Measurements from ENCODE around the gene MAG.
"Not testable (repeated sequence)": the region's sequence is repeated elsewhere in the genome, so short reads cannot be mapped to it uniquely, and the experiment has no call there.

The MAG gene

DNA sequence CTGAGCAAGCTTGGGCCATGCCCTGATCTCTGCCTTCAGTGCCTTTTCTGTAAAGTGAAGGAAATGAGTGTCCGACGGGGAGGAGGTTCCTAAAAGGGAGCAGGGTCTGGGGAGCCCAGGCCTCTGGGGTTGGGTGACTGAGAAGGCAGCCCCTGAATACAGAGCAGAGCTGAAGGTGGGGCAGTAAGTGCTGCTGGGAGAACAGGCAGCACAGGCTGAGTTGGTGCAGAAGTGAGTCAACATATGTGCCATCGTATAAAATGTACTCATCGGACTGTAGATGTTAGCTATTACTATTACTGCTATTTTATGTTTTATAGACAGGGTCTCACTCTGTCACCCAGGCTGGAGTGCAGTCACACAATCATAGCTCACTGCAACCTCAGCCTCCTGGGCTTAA is 10.7 kb upstream of the MAG start:
- no peak for DNase-seq (ENCODE audit: low spot score)

DNA sequence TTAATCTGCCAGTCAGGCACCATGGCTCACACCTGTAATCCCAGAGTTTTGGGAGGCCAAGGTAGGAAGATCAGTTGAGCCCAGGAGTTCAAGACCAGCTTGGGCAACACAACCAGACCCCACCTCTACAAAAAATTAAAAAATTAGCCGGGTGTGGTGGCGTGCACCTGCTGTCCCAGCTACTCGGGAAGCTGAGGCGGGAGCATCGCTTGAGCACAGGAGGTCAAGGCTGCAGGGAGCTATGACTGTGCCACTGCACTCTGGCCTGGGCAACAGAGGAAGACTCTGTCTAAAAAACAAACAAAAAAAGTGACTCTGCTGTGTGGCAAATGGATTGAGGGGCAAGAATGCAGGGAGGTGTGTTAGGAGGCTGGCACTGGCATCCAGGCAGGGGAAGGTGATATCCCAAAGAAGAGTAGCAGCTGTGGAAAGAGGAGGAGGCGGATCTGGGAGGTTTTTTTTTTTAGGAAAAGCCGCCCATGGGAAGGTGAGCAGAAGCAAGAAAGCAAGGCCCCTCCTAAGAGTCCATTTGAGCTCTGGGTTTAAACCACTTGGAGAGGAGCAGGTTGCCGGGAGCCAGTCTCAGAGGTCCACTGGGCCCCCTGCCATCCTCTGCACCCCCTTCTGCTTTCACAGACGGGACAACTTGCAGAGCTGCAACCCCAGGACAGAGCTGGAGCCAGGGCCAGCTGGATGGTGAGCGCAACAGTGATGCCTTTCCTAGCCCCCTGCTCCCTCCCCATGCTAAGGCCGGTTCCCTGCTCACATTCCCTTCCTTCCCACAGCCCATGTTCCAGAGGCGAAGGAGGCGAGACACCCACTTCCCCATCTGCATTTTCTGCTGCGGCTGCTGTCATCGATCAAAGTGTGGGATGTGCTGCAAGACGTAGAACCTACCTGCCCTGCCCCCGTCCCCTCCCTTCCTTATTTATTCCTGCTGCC is 7.5 kb upstream of the MAG start:
- DNase-seq (ENCODE audit: low spot score), result no peak

DNA sequence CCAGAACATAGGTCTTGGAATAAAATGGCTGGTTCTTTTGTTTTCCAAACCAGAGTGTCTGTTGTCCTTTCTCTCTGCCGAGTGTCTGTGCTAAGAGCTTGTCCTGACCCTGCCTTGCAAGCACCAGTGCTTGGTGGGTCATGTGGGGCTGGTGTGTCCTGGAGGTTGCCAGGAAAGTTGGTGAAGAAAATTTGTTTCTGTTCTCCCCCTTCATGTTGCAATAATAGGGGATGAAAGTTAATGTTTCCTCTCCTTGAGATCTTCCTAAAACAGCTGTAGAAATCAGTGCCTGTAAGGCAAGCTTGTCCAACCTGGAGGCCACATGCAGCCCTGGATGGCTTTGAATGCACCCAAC is 6.9 kb upstream of the MAG start:
- DNase-seq (ENCODE audit: low spot score), result no peak

DNA sequence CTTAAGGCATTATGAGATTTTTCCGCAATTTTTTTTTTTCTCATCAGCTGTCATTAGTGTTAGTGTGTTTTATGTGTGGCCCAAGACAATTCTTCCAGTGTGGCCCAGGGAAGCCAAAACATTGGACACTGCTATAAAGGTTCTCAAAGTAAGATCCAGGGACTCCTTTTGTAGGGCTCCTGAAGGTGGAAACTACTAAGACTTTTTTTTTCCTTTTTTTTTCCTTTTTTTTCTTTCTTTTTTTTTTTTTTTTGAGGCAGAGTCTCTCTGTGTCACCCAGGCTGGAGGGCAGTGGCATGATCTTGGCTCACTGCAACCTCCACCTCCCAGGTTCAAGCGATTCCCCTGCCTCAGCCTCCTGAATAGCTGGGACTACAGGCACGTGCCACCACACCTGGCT is 6.5 kb upstream of the MAG start:
- DNase-seq (ENCODE audit: low spot score), result not testable (repeated sequence)

DNA sequence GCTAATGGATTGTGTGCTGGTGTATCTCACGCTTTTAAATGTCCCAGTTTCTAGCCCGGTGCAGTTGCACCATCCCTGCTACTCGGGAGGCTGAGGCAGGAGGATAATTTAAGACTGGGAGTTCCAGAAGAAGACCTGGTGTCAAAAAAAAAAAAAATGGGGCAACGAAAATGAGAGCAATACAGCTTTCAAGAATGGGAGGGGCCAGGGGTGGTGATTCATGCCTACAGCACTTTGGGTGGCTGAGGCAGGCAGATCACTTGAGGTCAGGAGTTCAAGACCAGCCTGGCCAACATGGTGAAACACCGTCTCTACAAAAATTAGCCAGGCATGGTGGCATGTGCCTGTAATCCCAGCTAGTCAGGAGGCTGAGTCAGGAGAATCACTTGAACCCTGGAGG is 5.9 kb upstream of the MAG start:
- not testable (repeated sequence) for DNase-seq (ENCODE audit: low spot score)

DNA sequence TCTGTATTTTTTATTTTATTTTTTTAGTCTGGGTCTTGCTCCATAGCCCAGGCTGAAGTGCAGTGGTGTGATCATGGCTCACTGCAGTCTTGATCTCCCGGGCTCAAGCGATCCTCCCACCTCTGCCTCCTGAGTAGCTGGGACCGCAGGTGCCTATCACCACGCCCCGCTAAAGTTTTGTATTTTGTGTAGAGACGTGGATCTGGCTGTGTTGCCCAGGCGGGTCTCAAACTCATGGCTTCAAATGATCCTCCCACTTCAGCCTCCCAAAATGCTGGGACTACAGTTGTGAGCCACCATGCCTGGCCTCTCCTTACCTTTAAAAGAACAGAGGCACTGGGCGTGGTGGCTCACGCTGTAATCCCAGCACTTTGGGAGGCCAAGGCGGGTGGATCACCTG is 4.2 kb upstream of the MAG start:
- no peak for DNase-seq (ENCODE audit: low spot score)

DNA sequence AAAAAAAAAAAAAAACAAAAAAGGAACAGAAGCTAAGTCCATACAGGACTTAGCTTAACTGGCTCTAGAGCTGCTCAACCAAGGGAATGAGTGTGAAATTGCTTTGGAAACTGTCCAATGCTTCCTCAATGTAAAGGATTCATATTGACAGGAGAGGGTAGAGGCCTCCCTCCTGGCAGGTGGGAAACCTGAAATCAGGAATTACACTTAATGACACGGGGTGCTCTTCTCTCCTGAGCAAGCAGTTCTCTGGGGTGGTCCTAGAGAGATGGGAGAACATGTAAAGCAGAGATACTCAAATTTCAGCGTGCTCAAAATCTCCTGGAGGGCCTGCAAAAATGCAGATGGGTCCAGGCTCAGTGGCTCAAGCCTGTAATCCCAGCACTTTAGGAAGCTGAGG is 3.6 kb upstream of the MAG start:
- DNase-seq (ENCODE audit: low spot score), result no peak

DNA sequence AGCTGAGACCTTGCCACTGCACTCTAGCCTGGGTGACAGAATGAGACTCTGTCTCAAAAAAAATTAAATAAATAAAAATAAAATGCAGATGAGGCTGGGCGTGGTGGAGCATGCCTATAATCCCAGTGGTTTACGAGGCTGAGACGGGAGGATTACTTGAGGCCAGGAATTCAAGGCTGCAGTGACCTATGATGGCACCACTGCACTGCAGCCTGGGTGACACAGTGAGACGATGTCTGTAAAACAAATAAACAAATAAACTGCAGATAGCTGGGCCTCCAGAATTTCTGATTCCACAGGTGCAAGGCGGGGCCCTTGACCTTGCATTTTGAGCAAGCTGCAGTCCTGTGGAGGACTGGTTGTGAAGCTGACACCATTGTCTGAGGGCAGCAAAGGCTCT is 3.1 kb upstream of the MAG start:
- no peak for DNase-seq (ENCODE audit: low spot score)

DNA sequence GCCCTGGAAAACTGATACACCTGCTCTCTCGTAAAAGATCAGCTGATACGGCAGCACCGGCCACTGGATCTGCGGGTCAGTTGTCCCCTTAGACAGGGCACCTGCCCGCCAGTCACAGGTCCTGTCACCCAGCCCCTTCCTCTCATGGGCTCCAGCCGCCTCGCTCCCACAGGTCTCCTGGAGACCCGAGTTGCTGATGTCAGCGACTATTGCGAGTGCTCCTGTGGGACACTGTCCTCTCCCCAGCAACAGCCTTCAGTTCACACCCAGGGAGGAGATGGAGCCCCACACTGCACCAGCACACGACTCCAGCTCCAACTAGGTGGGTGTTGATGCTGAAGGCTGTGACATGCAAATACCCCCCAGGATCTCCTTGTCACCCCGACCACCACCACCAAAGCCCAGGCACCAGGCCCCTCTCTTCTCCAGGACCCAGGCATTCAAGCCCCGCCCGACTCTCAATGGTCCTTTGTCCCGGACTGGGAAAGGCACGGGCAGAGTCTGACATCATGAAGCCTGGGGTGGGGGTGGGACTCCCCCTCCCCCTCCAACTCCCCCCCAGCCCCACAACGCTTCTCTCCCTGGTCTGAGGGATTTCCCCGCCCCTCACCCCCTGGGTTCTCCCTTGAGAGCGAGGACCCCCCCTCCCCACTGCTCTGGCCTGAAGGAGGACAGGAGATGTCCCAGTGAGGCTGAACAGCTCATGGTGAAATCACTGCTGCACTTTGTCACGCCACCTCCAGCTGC is 1.4 kb upstream of the MAG start:
- DNase-seq (ENCODE audit: low spot score), result no peak

DNA sequence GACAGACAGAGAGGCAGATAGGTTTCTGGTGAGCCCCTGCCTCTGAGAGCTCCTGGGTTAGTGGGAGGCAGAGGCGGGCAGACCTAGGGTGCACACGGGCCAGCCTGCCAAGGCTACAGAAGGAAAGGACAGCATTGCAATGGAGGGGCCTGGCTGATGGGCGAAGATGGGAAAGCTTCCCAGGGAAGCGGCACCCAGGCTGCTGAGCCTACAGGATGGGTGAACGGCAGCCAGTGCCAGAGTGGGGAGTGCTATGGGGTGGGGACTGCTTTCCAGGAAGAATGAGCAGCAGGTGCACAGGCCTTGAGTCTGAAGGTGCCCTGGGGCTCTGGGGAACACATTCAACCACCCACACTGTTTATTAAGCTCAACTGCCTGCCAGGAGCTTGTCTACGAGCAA is 702 bp upstream of the MAG start:
- no peak for DNase-seq (ENCODE audit: low spot score)

DNA sequence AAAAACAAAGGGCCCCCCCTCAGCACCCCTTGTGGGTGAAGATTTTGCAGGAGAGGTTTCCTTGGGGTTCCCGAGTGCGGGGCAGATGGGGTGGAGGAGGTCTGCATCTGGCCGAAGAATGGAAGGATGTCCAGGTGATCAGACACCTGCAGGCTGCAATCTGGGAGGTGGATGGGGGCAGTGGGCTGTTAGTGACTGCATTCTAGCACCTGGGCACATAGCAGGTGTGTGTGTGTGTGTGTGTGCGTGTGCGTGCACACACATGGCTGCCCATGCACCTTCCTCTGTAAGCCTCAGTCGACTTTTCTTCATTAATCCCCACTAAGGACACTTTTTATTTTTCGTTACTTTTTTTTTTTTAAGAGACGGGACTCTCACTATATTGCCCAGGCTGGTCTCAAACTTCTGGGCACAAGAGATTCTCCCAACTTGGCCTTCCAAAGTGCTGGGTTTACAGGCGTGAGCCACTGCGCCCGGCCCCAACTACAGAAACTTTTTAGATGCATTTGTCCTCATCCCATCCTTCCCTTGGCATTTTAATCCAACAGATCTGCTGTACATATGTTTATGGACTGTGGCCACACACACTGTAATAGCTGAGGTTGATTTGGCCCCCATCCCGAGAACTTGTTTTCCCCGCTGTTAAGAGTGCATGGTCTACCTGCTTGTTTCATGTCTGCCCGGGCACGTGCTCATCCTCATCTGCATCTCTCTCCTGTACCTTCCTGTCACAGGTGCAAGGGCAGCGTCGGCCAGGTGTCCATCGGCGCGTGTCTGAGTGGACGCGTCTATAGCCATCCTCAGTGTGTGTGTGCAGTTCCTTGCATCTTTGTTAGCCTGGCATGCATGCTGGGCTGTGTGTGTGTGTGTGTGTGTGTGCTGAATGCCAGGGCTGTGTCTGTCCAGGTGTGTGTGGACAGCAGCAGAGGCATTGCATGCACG is 731 bp downstream of the MAG start:
- no peak for DNase-seq (ENCODE audit: low spot score)

DNA sequence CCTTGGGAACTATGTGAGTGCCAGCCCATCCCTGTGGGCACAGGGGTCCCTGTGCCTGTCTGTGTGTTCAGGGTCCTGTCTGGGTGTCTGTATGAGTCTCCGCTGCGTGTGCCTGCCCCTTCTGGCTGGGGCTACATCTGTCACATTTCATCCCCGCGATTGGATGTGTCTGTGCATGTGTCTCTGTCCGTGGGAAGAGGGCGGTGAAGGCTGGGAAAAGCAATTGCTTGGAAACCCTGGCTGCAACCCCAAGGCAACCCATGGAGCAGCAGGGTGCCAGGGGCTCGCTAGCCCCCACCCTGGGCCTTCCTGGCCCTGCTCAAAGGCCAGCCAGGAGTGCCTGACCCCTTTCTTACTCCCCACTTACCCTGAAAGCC is 1.4 kb downstream of the MAG start:
- no peak for DNase-seq (ENCODE audit: low spot score)

DNA sequence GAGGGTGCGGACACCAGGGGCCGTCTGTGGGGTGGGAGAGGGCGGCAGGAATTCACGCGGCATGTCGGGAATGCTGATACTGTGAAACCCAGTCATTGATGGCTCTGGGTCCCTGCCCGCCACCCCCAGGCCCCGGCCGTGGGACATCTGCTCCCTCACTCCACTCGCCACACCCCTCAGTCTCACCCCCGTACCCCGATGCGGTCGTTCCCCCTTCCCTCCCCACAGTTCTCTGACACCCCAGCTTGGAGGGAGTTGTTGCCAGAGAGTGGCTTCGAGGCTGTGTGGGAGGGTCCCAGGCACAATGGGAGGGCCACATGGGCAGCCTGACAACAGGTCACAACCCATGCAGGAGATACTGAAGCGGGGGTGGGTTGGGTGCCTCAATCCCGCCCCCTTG is 1.8 kb downstream of the MAG start:
- DNase-seq (ENCODE audit: low spot score), result no peak

DNA sequence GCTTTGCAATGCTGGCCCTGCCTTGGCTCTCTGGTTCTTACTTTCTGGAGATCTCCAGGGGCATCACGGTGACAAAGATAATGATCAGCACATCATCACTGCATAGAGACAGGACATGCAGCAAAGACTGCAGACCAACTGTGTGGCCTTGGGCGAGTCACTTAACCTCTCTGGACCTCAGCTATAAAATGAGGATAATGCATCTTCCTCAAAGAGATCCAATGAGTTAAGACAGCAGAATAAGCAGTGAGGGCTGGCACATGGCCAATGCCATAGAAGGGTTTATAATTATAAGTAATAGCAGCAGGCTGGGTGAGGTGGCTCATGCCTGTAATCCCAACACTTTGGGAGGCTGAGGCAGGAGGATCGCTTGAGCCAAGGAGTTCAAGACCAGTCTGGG is 2.4 kb downstream of the MAG start:
- DNase-seq (ENCODE audit: low spot score), result no peak

DNA sequence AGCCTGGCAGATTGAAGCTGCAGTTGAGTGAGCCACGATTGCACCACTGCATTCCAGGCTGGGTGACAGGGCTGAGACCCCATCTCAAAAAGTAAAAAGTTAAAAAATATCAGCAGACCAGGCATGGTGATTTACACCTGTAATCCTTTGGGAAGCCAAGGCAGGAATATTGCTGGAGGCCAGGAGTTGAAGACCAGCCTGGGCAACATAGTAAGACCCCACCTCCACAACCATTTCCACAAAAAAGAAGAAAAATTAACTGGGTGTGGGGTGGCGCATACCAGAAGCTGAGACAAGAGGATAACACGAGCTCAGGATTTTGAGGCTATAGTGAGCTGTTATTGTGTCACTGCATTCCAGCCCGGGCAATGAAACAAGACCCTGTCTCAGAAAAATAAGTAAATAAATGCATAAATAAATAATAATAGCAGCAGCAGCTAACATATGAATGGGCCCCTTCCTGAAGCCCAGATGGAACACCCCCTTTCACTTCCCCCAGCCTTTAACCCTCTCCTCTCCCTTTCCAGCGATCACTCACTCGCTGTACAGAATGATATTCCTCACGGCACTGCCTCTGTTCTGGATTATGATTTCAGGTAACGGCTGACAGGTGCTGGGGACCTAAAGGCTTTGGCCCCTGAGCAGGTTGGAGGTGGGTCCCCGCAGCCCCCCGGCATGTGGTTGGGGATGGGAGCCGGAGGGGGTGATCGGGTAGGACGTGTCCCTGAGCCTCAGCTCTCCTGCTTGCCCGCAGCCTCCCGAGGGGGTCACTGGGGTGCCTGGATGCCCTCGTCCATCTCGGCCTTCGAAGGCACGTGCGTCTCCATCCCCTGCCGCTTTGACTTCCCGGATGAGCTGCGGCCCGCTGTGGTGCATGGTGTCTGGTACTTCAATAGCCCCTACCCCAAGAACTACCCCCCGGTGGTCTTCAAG is 3.2 kb downstream of the MAG start:
- no peak for DNase-seq (ENCODE audit: low spot score)

DNA sequence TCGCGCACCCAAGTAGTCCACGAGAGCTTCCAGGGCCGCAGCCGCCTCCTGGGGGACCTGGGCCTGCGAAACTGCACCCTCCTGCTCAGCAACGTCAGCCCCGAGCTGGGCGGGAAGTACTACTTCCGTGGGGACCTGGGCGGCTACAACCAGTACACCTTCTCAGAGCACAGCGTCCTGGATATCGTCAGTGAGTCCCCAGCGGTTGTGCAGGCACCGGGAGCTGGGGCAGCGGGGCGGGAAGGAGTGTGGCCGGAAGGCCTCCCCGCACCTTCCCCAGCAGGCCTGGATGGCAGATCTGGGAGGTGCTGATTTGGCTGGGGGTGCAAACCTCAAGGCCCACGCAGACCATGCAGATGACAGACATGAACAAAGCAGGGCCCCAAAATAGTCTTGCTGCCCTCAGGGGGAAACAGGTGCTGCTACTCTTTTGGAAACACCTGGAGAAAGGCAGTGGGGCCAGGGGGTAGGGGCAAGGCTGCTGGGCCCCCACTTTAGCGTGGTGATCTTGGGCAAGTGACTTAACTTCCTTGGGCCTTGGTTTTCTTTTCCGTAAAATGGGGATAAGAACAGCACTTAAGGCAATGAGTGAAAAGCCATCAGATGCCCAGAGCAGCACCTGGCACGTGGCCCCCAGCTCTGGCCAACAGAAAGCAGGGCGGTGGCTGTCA is 4.0 kb downstream of the MAG start:
- DNase-seq (ENCODE audit: low spot score), result no peak

DNA sequence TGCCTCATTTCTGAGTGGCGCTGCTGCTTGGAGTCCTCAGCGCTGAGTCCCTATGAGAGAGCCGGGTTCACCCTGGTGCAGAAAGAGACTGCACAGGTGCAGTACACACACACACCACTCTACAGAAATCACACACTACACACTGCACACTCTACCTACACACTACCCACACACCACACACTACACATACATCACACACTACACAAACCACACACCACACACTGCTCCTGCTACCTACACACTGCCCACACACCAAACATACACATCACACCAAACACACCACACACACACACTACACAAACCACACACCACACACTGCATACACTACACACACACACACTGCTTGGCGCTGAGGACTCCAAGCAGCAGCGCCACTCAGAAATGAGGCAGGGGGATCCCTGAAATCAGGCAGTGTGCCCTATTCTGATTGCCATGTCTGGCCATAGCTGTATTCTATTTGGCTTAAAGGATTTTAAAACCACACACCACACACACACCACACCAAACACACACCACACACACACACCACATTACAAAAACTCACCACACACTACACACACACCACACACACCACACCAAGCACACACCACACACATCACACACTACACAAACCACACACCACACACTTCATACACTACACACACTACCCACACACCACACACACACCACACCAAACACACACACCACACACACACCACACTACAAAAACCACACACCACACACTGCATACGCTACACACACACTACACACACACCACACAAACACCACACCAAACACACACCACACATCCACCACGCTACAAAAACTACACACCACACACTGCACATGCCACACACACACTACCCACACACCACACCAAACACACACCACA is 4.9 kb downstream of the MAG start:
- no peak for DNase-seq (ENCODE audit: low spot score)

DNA sequence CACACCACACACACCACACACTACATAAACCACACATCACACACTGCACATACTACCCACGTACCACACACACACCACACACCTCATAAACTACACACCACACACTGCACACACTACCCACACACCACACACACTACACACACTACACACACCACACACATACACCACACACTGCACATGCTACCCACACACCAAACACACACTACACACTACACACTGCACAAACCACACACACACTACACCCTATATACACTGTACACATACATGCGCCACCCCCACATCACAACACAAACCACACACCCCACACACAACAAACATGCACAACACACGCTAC is 5.5 kb downstream of the MAG start:
- DNase-seq (ENCODE audit: low spot score), result no peak

DNA sequence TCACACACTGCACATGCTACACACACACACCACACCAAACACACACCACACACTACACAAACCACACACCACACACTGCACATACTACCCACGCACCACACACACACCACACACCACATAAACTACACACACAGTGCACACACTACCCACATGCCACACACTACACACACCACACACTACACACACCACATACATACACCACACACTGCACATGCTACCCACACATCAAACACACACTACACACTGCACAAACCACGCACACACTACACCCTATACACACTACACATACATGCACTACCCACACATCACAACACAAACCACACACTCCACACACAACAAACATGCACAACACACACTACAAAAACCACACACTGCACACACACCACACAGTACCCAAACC is 6.0 kb downstream of the MAG start:
- no peak for DNase-seq (ENCODE audit: low spot score)

DNA sequence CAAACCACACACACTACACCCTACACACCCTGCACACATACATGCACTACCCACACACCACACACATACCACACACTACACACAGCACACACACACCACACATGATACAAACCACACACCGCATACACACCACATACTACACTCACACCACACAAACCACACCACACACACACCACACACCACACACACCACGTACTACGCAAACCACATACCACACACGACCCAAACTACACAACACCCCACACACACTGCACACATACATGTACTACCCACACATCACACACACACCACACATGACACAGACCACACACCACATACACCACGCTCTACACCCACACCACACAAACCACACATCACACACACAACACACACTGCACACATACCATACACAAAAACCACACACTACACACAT is 6.6 kb downstream of the MAG start:
- DNase-seq (ENCODE audit: low spot score), result no peak

Measured in cerebellar cortex (tissue), 1 donor.